HEK293 (cell line): ENCODE results near the gene ELL.

ENCODE experiments used
- BCL11B ChIP-seq: fragments of 450-650 bp; formaldehyde crosslinking; IDR thresholded peaks from 2 replicates; pipeline ENCODE4 v1.5.1; 2016; ENCODE audit warnings: low read depth, missing biosample characterization, missing genetic modification characterization
- PRDM1 ChIP-seq: fragments of 450-650 bp; formaldehyde crosslinking; IDR thresholded peaks from 2 replicates; pipeline ENCODE4; 2016; ENCODE audit warnings: missing biosample characterization, missing genetic modification characterization
- SP3 ChIP-seq: fragments of 450-650 bp; formaldehyde crosslinking; IDR thresholded peaks from 2 replicates; pipeline ENCODE4 v1.5.1; 2016; ENCODE audit warnings: missing biosample characterization, missing genetic modification characterization
- TCF7L2 ChIP-seq: IDR thresholded peaks from 2 replicates; pipeline ENCODE4 v1.6.1; 2011; ENCODE audit warnings: low read depth, mild to moderate bottlenecking, inconsistent platforms, low read length, moderate library complexity, borderline replicate concordance
- ZBTB21 ChIP-seq: fragments of 450-650 bp; formaldehyde crosslinking; IDR thresholded peaks from 2 replicates; pipeline ENCODE4 v1.5.1; 2017; ENCODE audit warnings: missing biosample characterization, missing genetic modification characterization
- ZNF146 ChIP-seq: fragments of 450-650 bp; formaldehyde crosslinking; IDR thresholded peaks from 2 replicates; pipeline ENCODE4 v1.5.1; 2016; ENCODE audit warnings: missing biosample characterization, missing genetic modification characterization
- ZNF157 ChIP-seq: fragments of 450-650 bp; formaldehyde crosslinking; IDR thresholded peaks from 2 replicates; pipeline ENCODE4 v1.5.1; 2016; ENCODE audit warnings: missing biosample characterization, missing genetic modification characterization
- ZNF223 ChIP-seq: fragments of 450-650 bp; formaldehyde crosslinking; IDR thresholded peaks from 2 replicates; pipeline ENCODE4 v1.5.1; 2016; ENCODE audit warnings: missing biosample characterization, missing genetic modification characterization
- ZNF354C ChIP-seq: fragments of 450-650 bp; formaldehyde crosslinking; IDR thresholded peaks from 2 replicates; pipeline ENCODE4 v1.5.1; 2016; ENCODE audit warnings: missing biosample characterization, missing genetic modification characterization, low read depth, borderline replicate concordance
- ZNF548 ChIP-seq: fragments of 450-650 bp; formaldehyde crosslinking; IDR thresholded peaks from 2 replicates; pipeline ENCODE4 v1.5.1; 2016; ENCODE audit warnings: missing biosample characterization, missing genetic modification characterization
- ZNF571 ChIP-seq: fragments of 450-650 bp; formaldehyde crosslinking; IDR thresholded peaks from 2 replicates; pipeline ENCODE4 v1.5.0; 2017; ENCODE audit warnings: missing biosample characterization, missing genetic modification characterization
- ZNF624 ChIP-seq: fragments of 450-650 bp; formaldehyde crosslinking; IDR thresholded peaks from 2 replicates; pipeline ENCODE4 v1.5.1; 2017; ENCODE audit warnings: missing biosample characterization, missing genetic modification characterization
- ZNF629 ChIP-seq: fragments of 450-650 bp; formaldehyde crosslinking; IDR thresholded peaks from 2 replicates; pipeline ENCODE4 v1.5.1; 2017; ENCODE audit warnings: missing biosample characterization, missing genetic modification characterization
- ZNF768 ChIP-seq: fragments of 450-650 bp; formaldehyde crosslinking; IDR thresholded peaks from 2 replicates; pipeline ENCODE4 v1.5.1; 2018; ENCODE audit warnings: missing biosample characterization, mild to moderate bottlenecking, missing genetic modification characterization
- ZNF791 ChIP-seq: fragments of 450-650 bp; formaldehyde crosslinking; IDR thresholded peaks from 2 replicates; pipeline ENCODE4 v1.5.1; 2016; ENCODE audit warnings: missing biosample characterization, missing genetic modification characterization
- TF ChIP-seq, protein P1 (sequence below): fragments of 450-650 bp; formaldehyde crosslinking; IDR thresholded peaks from 2 replicates; pipeline ENCODE4 v1.5.1; 2017; ENCODE audit warnings: missing biosample characterization, mild to moderate bottlenecking, missing genetic modification characterization, moderate library complexity
- TF ChIP-seq, protein P2 (sequence below): fragments of 450-650 bp; formaldehyde crosslinking; IDR thresholded peaks from 2 replicates; pipeline ENCODE4 v1.5.1; 2016; ENCODE audit warnings: missing biosample characterization, missing genetic modification characterization
- TF ChIP-seq, protein P3 (sequence below): fragments of 450-650 bp; formaldehyde crosslinking; IDR thresholded peaks from 2 replicates; pipeline ENCODE4 v1.5.1; 2016; ENCODE audit warnings: missing biosample characterization, missing genetic modification characterization
- TF ChIP-seq, protein P4 (sequence below): fragments of 450-650 bp; formaldehyde crosslinking; IDR thresholded peaks from 2 replicates; pipeline ENCODE4 v1.5.1; 2016; ENCODE audit warnings: missing biosample characterization, missing genetic modification characterization, borderline replicate concordance
- TF ChIP-seq, protein P5 (sequence below): fragments of 450-650 bp; formaldehyde crosslinking; IDR thresholded peaks from 2 replicates; pipeline ENCODE4 v1.5.1; 2017; ENCODE audit warnings: missing biosample characterization, missing genetic modification characterization
- TF ChIP-seq, protein P6 (sequence below): fragments of 450-650 bp; formaldehyde crosslinking; IDR thresholded peaks from 2 replicates; pipeline ENCODE4 v1.5.1; 2017; ENCODE audit warnings: missing biosample characterization, missing genetic modification characterization

ELL gene

DNA sequence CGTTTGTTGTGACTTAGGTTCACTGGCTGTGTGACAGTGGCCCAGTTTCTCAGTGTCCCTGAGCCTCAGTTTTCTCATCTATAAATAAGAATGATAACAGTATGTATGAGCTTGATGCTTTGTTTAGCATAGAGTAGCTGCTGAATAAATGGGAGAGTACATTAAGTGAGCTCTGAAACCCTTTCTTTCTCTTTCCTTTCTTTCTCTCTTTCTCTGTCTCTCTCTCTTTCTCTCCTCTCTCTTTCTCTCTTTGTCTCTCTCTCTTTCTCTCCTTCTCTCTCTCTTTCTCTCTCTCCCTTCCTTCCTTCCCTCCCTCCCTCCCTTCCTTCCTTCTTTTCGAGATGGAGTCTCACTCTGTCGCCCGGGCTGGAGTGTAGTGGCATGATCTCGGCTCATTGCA is 37.8 kb upstream of the ELL start (continued):
- TF ChIP-seq, protein P1, sequence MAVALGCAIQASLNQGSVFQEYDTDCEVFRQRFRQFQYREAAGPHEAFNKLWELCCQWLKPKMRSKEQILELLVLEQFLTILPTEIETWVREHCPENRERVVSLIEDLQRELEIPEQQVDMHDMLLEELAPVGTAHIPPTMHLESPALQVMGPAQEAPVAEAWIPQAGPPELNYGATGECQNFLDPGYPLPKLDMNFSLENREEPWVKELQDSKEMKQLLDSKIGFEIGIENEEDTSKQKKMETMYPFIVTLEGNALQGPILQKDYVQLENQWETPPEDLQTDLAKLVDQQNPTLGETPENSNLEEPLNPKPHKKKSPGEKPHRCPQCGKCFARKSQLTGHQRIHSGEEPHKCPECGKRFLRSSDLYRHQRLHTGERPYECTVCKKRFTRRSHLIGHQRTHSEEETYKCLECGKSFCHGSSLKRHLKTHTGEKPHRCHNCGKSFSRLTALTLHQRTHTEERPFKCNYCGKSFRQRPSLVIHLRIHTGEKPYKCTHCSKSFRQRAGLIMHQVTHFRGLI (tag by site-specific recombination), result no peak
- TF ChIP-seq ZNF157 (tag by site-specific recombination), result no peak
- no peak for TF ChIP-seq ZNF548 (tag by site-specific recombination)
- no peak for TF ChIP-seq ZNF791 (tag by site-specific recombination)
- TF ChIP-seq, protein P2, sequence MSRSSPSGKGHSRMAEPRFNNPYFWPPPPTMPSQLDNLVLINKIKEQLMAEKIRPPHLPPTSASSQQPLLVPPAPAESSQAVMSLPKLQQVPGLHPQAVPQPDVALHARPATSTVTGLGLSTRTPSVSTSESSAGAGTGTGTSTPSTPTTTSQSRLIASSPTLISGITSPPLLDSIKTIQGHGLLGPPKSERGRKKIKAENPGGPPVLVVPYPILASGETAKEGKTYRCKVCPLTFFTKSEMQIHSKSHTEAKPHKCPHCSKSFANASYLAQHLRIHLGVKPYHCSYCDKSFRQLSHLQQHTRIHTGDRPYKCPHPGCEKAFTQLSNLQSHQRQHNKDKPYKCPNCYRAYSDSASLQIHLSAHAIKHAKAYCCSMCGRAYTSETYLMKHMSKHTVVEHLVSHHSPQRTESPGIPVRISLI, result no peak
- TF ChIP-seq TCF7L2, result no peak
- TF ChIP-seq, protein P3, sequence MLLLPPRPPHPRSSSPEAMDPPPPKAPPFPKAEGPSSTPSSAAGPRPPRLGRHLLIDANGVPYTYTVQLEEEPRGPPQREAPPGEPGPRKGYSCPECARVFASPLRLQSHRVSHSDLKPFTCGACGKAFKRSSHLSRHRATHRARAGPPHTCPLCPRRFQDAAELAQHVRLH, result no peak
- TF ChIP-seq, protein P4, sequence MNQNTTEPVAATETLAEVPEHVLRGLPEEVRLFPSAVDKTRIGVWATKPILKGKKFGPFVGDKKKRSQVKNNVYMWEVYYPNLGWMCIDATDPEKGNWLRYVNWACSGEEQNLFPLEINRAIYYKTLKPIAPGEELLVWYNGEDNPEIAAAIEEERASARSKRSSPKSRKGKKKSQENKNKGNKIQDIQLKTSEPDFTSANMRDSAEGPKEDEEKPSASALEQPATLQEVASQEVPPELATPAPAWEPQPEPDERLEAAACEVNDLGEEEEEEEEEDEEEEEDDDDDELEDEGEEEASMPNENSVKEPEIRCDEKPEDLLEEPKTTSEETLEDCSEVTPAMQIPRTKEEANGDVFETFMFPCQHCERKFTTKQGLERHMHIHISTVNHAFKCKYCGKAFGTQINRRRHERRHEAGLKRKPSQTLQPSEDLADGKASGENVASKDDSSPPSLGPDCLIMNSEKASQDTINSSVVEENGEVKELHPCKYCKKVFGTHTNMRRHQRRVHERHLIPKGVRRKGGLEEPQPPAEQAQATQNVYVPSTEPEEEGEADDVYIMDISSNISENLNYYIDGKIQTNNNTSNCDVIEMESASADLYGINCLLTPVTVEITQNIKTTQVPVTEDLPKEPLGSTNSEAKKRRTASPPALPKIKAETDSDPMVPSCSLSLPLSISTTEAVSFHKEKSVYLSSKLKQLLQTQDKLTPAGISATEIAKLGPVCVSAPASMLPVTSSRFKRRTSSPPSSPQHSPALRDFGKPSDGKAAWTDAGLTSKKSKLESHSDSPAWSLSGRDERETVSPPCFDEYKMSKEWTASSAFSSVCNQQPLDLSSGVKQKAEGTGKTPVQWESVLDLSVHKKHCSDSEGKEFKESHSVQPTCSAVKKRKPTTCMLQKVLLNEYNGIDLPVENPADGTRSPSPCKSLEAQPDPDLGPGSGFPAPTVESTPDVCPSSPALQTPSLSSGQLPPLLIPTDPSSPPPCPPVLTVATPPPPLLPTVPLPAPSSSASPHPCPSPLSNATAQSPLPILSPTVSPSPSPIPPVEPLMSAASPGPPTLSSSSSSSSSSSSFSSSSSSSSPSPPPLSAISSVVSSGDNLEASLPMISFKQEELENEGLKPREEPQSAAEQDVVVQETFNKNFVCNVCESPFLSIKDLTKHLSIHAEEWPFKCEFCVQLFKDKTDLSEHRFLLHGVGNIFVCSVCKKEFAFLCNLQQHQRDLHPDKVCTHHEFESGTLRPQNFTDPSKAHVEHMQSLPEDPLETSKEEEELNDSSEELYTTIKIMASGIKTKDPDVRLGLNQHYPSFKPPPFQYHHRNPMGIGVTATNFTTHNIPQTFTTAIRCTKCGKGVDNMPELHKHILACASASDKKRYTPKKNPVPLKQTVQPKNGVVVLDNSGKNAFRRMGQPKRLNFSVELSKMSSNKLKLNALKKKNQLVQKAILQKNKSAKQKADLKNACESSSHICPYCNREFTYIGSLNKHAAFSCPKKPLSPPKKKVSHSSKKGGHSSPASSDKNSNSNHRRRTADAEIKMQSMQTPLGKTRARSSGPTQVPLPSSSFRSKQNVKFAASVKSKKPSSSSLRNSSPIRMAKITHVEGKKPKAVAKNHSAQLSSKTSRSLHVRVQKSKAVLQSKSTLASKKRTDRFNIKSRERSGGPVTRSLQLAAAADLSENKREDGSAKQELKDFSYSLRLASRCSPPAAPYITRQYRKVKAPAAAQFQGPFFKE (tag by site-specific recombination), result no peak
- TF ChIP-seq ZNF354C, result no peak
- TF ChIP-seq ZNF624 (tag by site-specific recombination), result no peak
- no peak for TF ChIP-seq ZNF571 (tag by site-specific recombination)
- no peak for TF ChIP-seq ZNF629 (tag by site-specific recombination)
- TF ChIP-seq ZNF768 (tag by site-specific recombination), result no peak
- TF ChIP-seq ZNF223 (tag by site-specific recombination), result no peak
- TF ChIP-seq PRDM1 (tag by site-specific recombination), result peak; percentile 95
- TF ChIP-seq, protein P5, sequence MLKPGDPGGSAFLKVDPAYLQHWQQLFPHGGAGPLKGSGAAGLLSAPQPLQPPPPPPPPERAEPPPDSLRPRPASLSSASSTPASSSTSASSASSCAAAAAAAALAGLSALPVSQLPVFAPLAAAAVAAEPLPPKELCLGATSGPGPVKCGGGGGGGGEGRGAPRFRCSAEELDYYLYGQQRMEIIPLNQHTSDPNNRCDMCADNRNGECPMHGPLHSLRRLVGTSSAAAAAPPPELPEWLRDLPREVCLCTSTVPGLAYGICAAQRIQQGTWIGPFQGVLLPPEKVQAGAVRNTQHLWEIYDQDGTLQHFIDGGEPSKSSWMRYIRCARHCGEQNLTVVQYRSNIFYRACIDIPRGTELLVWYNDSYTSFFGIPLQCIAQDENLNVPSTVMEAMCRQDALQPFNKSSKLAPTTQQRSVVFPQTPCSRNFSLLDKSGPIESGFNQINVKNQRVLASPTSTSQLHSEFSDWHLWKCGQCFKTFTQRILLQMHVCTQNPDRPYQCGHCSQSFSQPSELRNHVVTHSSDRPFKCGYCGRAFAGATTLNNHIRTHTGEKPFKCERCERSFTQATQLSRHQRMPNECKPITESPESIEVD (tag by site-specific recombination), result no peak
- TF ChIP-seq ZBTB21, result no peak
- TF ChIP-seq, protein P6, sequence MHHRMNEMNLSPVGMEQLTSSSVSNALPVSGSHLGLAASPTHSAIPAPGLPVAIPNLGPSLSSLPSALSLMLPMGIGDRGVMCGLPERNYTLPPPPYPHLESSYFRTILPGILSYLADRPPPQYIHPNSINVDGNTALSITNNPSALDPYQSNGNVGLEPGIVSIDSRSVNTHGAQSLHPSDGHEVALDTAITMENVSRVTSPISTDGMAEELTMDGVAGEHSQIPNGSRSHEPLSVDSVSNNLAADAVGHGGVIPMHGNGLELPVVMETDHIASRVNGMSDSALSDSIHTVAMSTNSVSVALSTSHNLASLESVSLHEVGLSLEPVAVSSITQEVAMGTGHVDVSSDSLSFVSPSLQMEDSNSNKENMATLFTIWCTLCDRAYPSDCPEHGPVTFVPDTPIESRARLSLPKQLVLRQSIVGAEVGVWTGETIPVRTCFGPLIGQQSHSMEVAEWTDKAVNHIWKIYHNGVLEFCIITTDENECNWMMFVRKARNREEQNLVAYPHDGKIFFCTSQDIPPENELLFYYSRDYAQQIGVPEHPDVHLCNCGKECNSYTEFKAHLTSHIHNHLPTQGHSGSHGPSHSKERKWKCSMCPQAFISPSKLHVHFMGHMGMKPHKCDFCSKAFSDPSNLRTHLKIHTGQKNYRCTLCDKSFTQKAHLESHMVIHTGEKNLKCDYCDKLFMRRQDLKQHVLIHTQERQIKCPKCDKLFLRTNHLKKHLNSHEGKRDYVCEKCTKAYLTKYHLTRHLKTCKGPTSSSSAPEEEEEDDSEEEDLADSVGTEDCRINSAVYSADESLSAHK (tag by site-specific recombination), result no peak
- no peak for TF ChIP-seq BCL11B
- no peak for TF ChIP-seq ZNF146
- TF ChIP-seq SP3 (tag by site-specific recombination), result no peak
